Esophagus muscularis mucosa (tissue), 4 donors: ENCODE results near the gene MITF. TPM values are rescaled to one million over a fixed set of nuclear protein-coding genes. Genes with fewer than 3 reads are reported as not detected.

Source experiments
- DNase-seq: peaks from one replicate; pipeline ENCODE4 v3.0.0-alpha.2; 2017; ENCODE audit errors: extremely low spot score
- H3K27ac ChIP-seq, 4 donors: fragments of 200-600 bp; sonication (generic); replicated peaks in 1 of 4; 1 replicate in 3 of 4; 2 replicates in 1 of 4; pipeline ENCODE4 v1.5.1; 2016 to 2019; ENCODE audit warnings: mild to moderate bottlenecking in 1 of 4
- H3K27me3 ChIP-seq, 4 donors: fragments of 200-600 bp; sonication (generic); one replicate each; pipeline versions ENCODE4 v1.5.1 to v1.6.0; 2016 to 2019
- H3K36me3 ChIP-seq, 4 donors: fragments of 200-600 bp; sonication (generic); one replicate each; pipeline ENCODE4 v1.5.1; 2016 to 2019
- H3K4me1 ChIP-seq, 4 donors: fragments of 200-600 bp; sonication (generic); one replicate each; pipeline ENCODE4 v1.5.1; 2016 to 2019
- H3K4me3 ChIP-seq, 4 donors: fragments of 200-600 bp; sonication (generic); 1 replicate in 2 of 4; 2 replicates in 2 of 4; pipeline ENCODE4 v1.5.1; 2016 to 2019; ENCODE audit warnings: mild to moderate bottlenecking in 4 of 4, moderate library complexity in 1 of 4
- H3K9me3 ChIP-seq, 4 donors: fragments of 200-600 bp; sonication (generic); 1 replicate in 3 of 4; 2 replicates in 1 of 4; pipeline ENCODE4 v1.5.1; 2016 to 2019
- CTCF ChIP-seq, 3 experiments: fragments of 200-600 bp in 2 of 3; fragments of 450-650 bp in 1 of 3; sonication (generic) in 2 of 3; IDR thresholded peaks; one replicate each; pipeline ENCODE4 v1.5.1; 2017 to 2019; ENCODE audit warnings: antibody characterized with exemption in 3 of 3, mild to moderate bottlenecking in 2 of 3, moderate library complexity in 1 of 3
- EP300 ChIP-seq: sonication (generic); formaldehyde crosslinking; IDR thresholded peaks from one replicate; pipeline ENCODE4 v1.6.1; 2017; ENCODE audit warnings: antibody characterized with exemption
- POLR2A ChIP-seq: fragments of 450-650 bp; IDR thresholded peaks from one replicate; pipeline ENCODE4 v1.6.1; 2017; ENCODE audit warnings: antibody characterized with exemption, moderate library complexity, mild to moderate bottlenecking, low read depth
- POLR2AphosphoS5 ChIP-seq, 2 donors: sonication (generic); formaldehyde crosslinking; IDR thresholded peaks; one replicate each; pipeline ENCODE4 v1.6.1; 2017; ENCODE audit warnings: antibody characterized with exemption in 2 of 2
- WGBS: methylation state at CpG from one replicate; pipeline ENCODE4 v1.1.5; 2018; 5-methylcytosine and 5-hydroxymethylcytosine counted together
- intact Hi-C: fragments of 100-400 bp; cut with DNase I; formaldehyde crosslinking; loops from one replicate; pipeline ENCODE4 v1.15.1; 2023
- total RNA-seq, 4 donors: library from RNA; depleted of rRNA; stranded (reverse); fragments of >200 nt; gene quantifications; one replicate each; pipeline versions ENCODE4 v1.1.0 to v1.2.1, GENCODE V29; 2016

Gene MITF
- 100 to 1,000 TPM in 1 of 4 donors, 10 to 100 TPM in 3; 68.1 to 141 (median 81.2) TPM for total RNA-seq

DNA sequence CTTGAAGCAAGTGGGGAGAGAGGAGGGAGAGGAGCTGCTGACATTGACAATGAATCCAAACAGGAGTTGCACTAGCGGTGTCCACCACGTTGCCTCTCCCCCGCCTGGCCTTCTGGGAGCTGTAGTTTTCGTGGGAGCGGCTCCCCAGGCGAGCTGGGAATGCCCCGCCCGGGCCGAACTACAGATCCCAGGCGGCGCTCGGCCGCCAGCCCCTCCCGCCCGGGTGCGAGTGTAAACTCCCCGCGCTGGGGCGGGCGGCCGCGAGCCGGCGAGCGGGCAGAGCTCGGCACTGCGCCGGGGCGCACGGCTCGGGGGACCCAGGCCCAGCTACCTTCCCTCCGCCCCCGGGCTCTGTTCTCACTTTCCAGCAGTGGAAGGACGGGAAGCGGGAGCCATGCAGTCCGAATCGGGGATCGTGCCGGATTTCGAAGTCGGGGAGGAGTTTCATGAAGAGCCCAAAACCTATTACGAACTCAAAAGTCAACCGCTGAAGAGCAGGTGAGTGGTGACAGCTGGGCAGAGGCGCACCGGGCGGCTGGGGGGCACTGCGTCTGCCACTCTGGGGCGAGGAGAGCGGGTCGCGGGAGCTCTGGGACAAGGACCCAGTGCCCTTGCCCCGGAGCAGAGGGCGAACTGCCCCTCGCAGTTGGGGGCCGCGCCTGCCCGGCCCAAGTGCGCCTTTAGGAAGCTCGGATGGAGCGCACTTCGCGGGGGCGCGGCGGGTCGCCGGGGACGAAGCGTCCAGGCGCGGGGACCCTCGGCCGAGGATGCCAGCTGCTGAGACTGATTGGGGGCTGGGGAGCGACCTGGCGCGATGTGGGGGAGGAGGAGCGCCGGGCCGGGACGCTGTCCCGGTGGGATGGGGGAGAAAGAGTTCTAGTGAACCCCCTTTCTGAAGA, at the start of gene MITF:
Gene MITF (plus strand): TSS at position 261 of the 899 bp plus-strand sequence. CDS start 134 bp downstream, at position 395.
- Histone ChIP-seq H3K4me3 (peak within 1 kb of the TSS; percentile 83 to 95 (median 90)), H3K9me3 (no peaks in the 10 kb centered on the region), H3K27ac (peak within 1 kb of the TSS; percentile 90 to 94 (median 92)), H3K27me3 (no peaks in the 10 kb centered on the region), H3K4me1 (peaks cover 26 to 57% (median 53%) of the 10 kb centered on the region in 4 donors), H3K36me3 (no peaks in the 10 kb centered on the region)
- peak; percentile 97 for DNase-seq
- under 1% methylated on average over 21 of the region's 81 CpGs for WGBS
- TF ChIP-seq CTCF (IDR thresholded peaks at IDR 0.05) (peak in 1 of 3 experiments; percentile 3), POLR2AphosphoS5 (IDR thresholded peaks at IDR 0.05) (peak; percentile 74 to 82), EP300 (no peak), POLR2A (peak; percentile 85)
- intact Hi-C loops, result loop anchor here (2.0 to 5.0 kb wide), 2 partner anchors 47 to 123 kb away; no protein-coding TSS in a partner anchor

- no peak overlapping the region for H3K27ac ChIP-seq
- no peaks in the 10 kb centered on the region for H3K36me3 ChIP-seq
- peaks cover 0 to 12% (median 7%) of the 10 kb centered on the region in 4 donors for H3K4me1 ChIP-seq
- no peaks in the 10 kb centered on the region for H3K9me3 ChIP-seq
- no peak overlapping the region for H3K4me3 ChIP-seq
- intact Hi-C loops, result loop anchor here (2.0 to 5.0 kb wide), 3 partner anchors 45 to 165 kb away; no protein-coding TSS in a partner anchor
- TF ChIP-seq POLR2A, result no peak
- TF ChIP-seq POLR2AphosphoS5 (IDR thresholded peaks at IDR 0.05), result no peak
- TF ChIP-seq CTCF (IDR thresholded peaks at IDR 0.05), result no peak
- TF ChIP-seq EP300, result no peak
- 86% methylated on average over 4 of the region's 4 CpGs for WGBS
- DNase-seq, result no peak
- no peaks in the 10 kb centered on the region for H3K27me3 ChIP-seq
Measured at GRCh38 chr3:69691860-69692259, 47.4 kb upstream of the MITF start.

- WGBS, result 91% methylated on average over 2 of the region's 2 CpGs
- no peak overlapping the region for H3K4me3 ChIP-seq
- intact Hi-C loops, result loop anchor here (2.0 to 5.0 kb wide), 2 partner anchors 44 to 165 kb away; no protein-coding TSS in a partner anchor
- H3K36me3 ChIP-seq, result no peaks in the 10 kb centered on the region
- no peak for DNase-seq
- H3K4me1 ChIP-seq, result peaks cover 0 to 8% (median 6%) of the 10 kb centered on the region in 4 donors
- no peaks in the 10 kb centered on the region for H3K9me3 ChIP-seq
- H3K27me3 ChIP-seq, result no peaks in the 10 kb centered on the region
- H3K27ac ChIP-seq, result no peak overlapping the region
- TF ChIP-seq CTCF (IDR thresholded peaks at IDR 0.05) (no peak), POLR2A (no peak)
Measured at GRCh38 chr3:69692761-69693160, 46.5 kb upstream of the MITF start.

DNA sequence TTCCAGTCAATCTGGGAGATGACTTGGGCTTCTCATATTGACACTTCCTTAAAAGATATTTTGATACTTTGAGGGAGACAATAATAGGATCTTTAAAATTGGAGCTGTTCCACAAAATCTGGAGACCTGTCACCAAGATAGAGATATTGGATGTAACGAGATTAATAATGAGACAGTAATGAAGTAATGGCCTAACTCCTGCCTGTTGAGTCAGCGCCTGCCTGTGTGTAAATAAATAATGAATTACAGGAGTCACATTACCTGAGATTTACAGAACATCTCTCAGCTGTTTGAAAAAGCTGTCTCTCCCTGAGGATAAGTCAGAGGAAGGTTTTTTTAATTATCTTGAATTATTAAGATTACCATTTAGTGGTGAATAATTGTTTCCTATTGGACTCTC, 43.8 kb upstream of the MITF start:
- Histone ChIP-seq H3K36me3 (no peaks in the 10 kb centered on the region), H3K4me1 (peaks cover 0 to 8% (median 6%) of the 10 kb centered on the region in 4 donors), H3K4me3 (no peak overlapping the region), H3K27ac (no peak overlapping the region), H3K27me3 (no peaks in the 10 kb centered on the region), H3K9me3 (no peaks in the 10 kb centered on the region)
- TF ChIP-seq CTCF (IDR thresholded peaks at IDR 0.05), result no peak
- no peak for TF ChIP-seq POLR2A
- no peak for TF ChIP-seq EP300
- TF ChIP-seq POLR2AphosphoS5 (IDR thresholded peaks at IDR 0.05), result no peak
- intact Hi-C loops, result no loop called here
- WGBS, result 83% methylated on average over 2 of the region's 2 CpGs
- DNase-seq, result no peak
